ENCODE measurements around the gene PPFIA2. TPM values are rescaled to one million over a fixed set of nuclear protein-coding genes. Genes with fewer than 3 reads are reported as not detected.

Gene PPFIA2
- total RNA-seq, 1 experiment from 2014 or later = 1.1 TPM

GRCh38 chr12:81564237-81564636 lies 194.9 kb downstream of the PPFIA2 start:
- no peak for TF ChIP-seq FOXK1 (CRISPR knock-in tag; IDR thresholded peaks at IDR 0.05)
- no peak for TF ChIP-seq ZBTB43 (CRISPR knock-in tag; IDR thresholded peaks at IDR 0.05)
- no peak for TF ChIP-seq CDX4 (CRISPR knock-in tag; IDR thresholded peaks at IDR 0.05; ENCODE audit: borderline replicate concordance)
- no peak for TF ChIP-seq ZNF317 (CRISPR knock-in tag; IDR thresholded peaks at IDR 0.05; ENCODE audit: borderline replicate concordance, low read depth)
- no peak for TF ChIP-seq ZNF671 (CRISPR knock-in tag; IDR thresholded peaks at IDR 0.05)
- ATAC-seq = no peak
- peaks cover 8% of the 10 kb centered on the region for H3K9me3 Mint-ChIP-seq
- H3K27ac Mint-ChIP-seq = no peak overlapping the region
- DNase-seq (ENCODE audit: low spot score) = no peak
- CTCF ChIA-PET = no interaction called here
- no peaks in the 10 kb centered on the region for H3K4me1 Mint-ChIP-seq
- no peak overlapping the region for H3K4me3 Mint-ChIP-seq
- H3K27me3 Mint-ChIP-seq (ENCODE audit: low read depth) = no peaks in the 10 kb centered on the region
- H3K36me3 Mint-ChIP-seq = no peaks in the 10 kb centered on the region
- POLR2A ChIA-PET = no interaction called here

- Mint-ChIP-seq H3K27ac (no peak overlapping the region), H3K36me3 (no peaks in the 10 kb centered on the region), H3K4me1 (no peaks in the 10 kb centered on the region), H3K9me3 (no peaks in the 10 kb centered on the region), H3K4me3 (no peak overlapping the region), H3K27me3 (ENCODE audit: low read depth) (no peaks in the 10 kb centered on the region)
- TF ChIP-seq PREB (CRISPR knock-in tag; IDR thresholded peaks at IDR 0.05; ENCODE audit: borderline replicate concordance) = no peak
- TF ChIP-seq TP53 (CRISPR knock-in tag; IDR thresholded peaks at IDR 0.05) = no peak
- no peak for TF ChIP-seq ZNF232 (CRISPR knock-in tag; IDR thresholded peaks at IDR 0.05)
- no peak for TF ChIP-seq FOXP4 (CRISPR knock-in tag; IDR thresholded peaks at IDR 0.05)
- TF ChIP-seq ZNF671 (CRISPR knock-in tag; IDR thresholded peaks at IDR 0.05) = no peak
- TF ChIP-seq TEAD4 (CRISPR knock-in tag; IDR thresholded peaks at IDR 0.05) = no peak
- TF ChIP-seq ATF6 (CRISPR knock-in tag; IDR thresholded peaks at IDR 0.05) = no peak
- TF ChIP-seq HMGA2 (CRISPR knock-in tag; IDR thresholded peaks at IDR 0.05) = no peak
- no peak for TF ChIP-seq E2F4 (CRISPR knock-in tag; IDR thresholded peaks at IDR 0.05; ENCODE audit: borderline replicate concordance, low read depth)
- TF ChIP-seq CTCF (IDR thresholded peaks at IDR 0.05) = no peak
- TF ChIP-seq TEAD1 (CRISPR knock-in tag; IDR thresholded peaks at IDR 0.05) = no peak
- no peak for TF ChIP-seq GRHL2 (CRISPR knock-in tag; IDR thresholded peaks at IDR 0.05; ENCODE audit: insufficient replicate concordance, severe bottlenecking)
- no peak for TF ChIP-seq CREB1 (CRISPR knock-in tag; IDR thresholded peaks at IDR 0.05)
- DNase-seq (ENCODE audit: low spot score) (no peak), ATAC-seq (no peak)
- POLR2A ChIA-PET = no interaction called here
- CTCF ChIA-PET = no interaction called here
Measured at GRCh38 chr12:81558031-81558430, 201.1 kb downstream of the PPFIA2 start.

Measured in WTC11 (cell line).